Activated CD8-positive, alpha-beta memory T cell treated with anti-CD3 and anti-CD28 coated beads, Interleukin-2, amount 10 ng/mL, durations not matched to agents 7 days and 5 days (primary cell): ENCODE results near the gene KCNIP3. TPM values are rescaled to one million over a fixed set of nuclear protein-coding genes. Genes with fewer than 3 reads are reported as not detected.

Source experiments
- ATAC-seq: fragments of 150-1000 bp; cut with Tn5 transposase; one replicate; pipeline ENCODE4 v1.10.0; 2021; ENCODE audit warnings: moderate library complexity
- CTCF ChIA-PET: fragments of 350-600 bp; sonication (Branson Sonifier 250); formaldehyde crosslinking; loops from one replicate; lab custom pipeline; 2021; ENCODE audit warnings: antibody characterized with exemption; lab: Charles Lee
- DNase-seq: peaks from one replicate; pipeline ENCODE4 v3.0.0-alpha.2; 2020
- H3K27ac Mint-ChIP-seq: one replicate; pipeline ENCODE4 v1.8.0; 2021; ENCODE audit warnings: mild to moderate bottlenecking, mixed read lengths
- H3K27me3 Mint-ChIP-seq: one replicate; pipeline ENCODE4 v1.8.0; 2021; ENCODE audit warnings: mixed read lengths
- H3K36me3 Mint-ChIP-seq: one replicate; pipeline ENCODE4 v1.8.0; 2021; ENCODE audit warnings: mild to moderate bottlenecking, mixed read lengths
- H3K4me1 Mint-ChIP-seq: one replicate; pipeline ENCODE4 v1.8.0; 2021; ENCODE audit warnings: mixed read lengths
- H3K4me3 Mint-ChIP-seq: one replicate; pipeline ENCODE4 v1.8.0; 2021; ENCODE audit warnings: mild to moderate bottlenecking, moderate library complexity, mixed read lengths
- H3K9me3 Mint-ChIP-seq: one replicate; pipeline ENCODE4 v1.8.0; 2022; ENCODE audit warnings: low read depth, mixed read lengths
- total RNA-seq, 2 experiments: library from RNA; stranded (reverse); gene quantifications; one replicate each; pipeline ENCODE4 v1.2.3, GENCODE V29; 2021

Gene KCNIP3
- total RNA-seq, 2 experiments from 2014 or later: not detected

DNA sequence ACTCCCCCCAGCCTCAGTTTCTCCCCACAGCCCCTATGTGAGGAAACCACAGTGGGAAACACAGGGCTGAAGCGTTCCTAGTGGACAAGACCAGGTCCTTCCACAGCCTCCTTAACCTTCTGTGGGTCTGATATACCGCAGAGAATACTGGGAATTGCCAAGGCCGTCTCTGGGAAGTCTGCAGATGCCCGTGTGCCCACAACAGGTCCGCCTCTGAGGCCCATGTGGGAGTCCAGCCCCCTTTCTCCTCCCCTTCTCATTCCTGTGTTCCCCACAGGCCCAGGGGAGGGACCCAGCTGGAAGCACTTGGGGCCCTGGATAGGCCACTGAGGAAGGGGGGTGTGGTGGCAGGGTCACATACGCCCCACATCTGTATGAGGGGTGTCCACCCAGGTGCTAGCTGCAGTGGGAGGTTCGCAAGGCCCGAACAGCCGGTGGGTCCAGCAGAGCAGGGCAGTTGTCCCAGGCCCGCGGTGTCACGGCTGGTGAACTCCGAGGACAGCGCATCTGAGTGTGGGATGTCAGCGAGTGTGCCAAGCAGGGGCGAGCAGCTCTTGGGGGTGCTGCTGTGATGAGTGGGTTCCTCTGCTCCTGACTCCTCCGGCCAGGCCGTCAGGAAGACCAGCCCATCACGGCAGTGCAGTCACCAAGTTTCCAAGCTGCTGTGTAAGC is 2.4 kb upstream of the KCNIP3 start:
- H3K27me3 Mint-ChIP-seq: peaks cover 5% of the 10 kb centered on the region
- no peak overlapping the region for H3K27ac Mint-ChIP-seq
- CTCF ChIA-PET: no interaction called here

DNA sequence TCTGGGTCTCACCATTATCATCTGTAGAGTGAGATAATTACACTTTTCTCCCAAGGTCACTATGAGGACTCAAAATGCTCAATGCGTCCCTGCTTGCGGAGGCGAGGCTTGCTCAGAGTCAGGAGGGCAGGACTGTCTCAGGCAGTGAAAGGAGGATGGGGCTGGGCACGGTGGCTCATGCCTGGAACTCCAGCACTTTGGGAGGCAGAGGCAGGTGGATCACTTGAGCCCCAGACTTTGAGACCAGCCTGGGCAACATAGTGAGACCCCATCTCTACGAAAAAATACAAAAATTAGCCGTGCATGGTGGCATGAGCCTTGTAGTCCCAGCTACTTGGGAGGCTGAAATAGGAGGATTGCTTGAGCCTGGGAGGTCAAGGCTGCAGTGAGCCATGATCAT is 1.8 kb upstream of the KCNIP3 start:
- CTCF ChIA-PET: no interaction called here
- H3K27me3 Mint-ChIP-seq: peaks cover 5% of the 10 kb centered on the region
- ATAC-seq (no peak), DNase-seq (no peak)
- no peaks in the 10 kb centered on the region for H3K36me3 Mint-ChIP-seq
- no peak overlapping the region for H3K4me3 Mint-ChIP-seq
- no peaks in the 10 kb centered on the region for H3K4me1 Mint-ChIP-seq
- no peak overlapping the region for H3K27ac Mint-ChIP-seq
- H3K9me3 Mint-ChIP-seq: peaks cover 2% of the 10 kb centered on the region

More for the DNA sequence above, 2.4 kb upstream of the KCNIP3 start:
- DNase-seq (no peak), ATAC-seq (no peak)
- Mint-ChIP-seq H3K4me3 (no peak overlapping the region), H3K36me3 (no peaks in the 10 kb centered on the region), H3K4me1 (no peaks in the 10 kb centered on the region), H3K9me3 (peaks cover 2% of the 10 kb centered on the region)

DNA sequence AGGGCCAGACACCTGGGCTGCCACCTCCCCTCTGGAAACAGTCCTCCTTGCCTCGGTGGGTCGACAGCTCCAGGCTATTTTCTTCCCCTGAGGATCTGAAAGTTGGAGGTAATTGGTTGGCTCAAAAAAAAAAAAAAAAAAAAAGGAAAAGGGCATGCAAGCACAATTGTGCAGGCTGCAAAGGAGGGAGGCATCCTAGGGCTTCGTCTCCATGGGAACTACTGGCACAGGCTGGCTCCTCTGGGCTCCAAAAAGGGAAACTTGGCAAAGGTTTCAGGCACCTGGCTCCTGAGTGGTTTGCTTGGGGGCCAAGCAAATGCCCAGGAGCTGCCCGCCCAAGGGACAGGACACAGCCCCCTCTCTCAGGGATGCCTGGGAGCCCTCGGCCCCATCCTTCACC is 1.1 kb upstream of the KCNIP3 start:
- no peak overlapping the region for H3K4me3 Mint-ChIP-seq
- no peak overlapping the region for H3K27ac Mint-ChIP-seq
- ATAC-seq: no peak
- CTCF ChIA-PET: no interaction called here
- DNase-seq: no peak
- H3K9me3 Mint-ChIP-seq: peaks cover 2% of the 10 kb centered on the region
- H3K4me1 Mint-ChIP-seq: no peaks in the 10 kb centered on the region
- peaks cover 5% of the 10 kb centered on the region for H3K27me3 Mint-ChIP-seq
- H3K36me3 Mint-ChIP-seq: no peaks in the 10 kb centered on the region

DNA sequence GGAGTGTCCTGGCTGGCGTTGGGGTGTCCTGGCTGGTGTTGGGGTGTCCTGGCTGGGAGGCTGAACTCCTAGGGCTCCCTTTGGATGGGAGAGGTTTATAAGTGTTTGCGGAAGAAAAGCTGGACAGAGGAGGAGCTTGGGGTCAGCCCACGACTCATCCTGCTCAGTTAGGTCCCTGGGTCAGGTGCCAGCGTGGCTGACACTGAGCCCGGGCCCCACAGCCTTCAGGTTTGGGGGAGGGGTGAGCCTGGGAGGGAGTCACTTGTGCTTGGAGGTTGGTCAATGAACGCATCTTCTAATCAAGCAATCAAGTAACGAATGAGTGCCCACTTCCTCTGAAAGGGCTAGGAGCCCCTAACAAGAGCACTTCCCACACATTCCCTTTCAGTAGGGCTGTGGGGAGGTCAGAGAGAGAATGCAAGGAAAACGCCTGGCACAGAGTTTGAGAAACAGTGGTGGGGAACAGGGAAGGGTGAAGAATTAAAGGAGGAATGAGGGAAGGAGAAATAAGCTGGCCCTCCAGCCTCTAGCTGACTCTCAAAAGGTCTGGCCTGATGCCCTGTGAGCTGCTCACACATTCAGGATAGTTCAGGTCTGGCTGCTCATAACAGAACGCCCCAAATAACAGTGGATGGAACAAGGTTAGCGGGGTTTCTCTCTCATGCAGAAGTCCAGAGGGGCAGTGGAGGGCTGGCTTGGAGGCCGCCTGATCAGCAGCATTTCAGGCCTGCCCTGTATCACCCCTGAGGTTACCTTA is 670 bp downstream of the KCNIP3 start:
- peaks cover 5% of the 10 kb centered on the region for H3K27me3 Mint-ChIP-seq
- ATAC-seq (no peak), DNase-seq (no peak)
- H3K27ac Mint-ChIP-seq: no peak overlapping the region
- H3K36me3 Mint-ChIP-seq: no peaks in the 10 kb centered on the region
- H3K4me1 Mint-ChIP-seq: no peaks in the 10 kb centered on the region
- H3K4me3 Mint-ChIP-seq: no peak overlapping the region
- no peaks in the 10 kb centered on the region for H3K9me3 Mint-ChIP-seq
- CTCF ChIA-PET: no interaction called here

DNA sequence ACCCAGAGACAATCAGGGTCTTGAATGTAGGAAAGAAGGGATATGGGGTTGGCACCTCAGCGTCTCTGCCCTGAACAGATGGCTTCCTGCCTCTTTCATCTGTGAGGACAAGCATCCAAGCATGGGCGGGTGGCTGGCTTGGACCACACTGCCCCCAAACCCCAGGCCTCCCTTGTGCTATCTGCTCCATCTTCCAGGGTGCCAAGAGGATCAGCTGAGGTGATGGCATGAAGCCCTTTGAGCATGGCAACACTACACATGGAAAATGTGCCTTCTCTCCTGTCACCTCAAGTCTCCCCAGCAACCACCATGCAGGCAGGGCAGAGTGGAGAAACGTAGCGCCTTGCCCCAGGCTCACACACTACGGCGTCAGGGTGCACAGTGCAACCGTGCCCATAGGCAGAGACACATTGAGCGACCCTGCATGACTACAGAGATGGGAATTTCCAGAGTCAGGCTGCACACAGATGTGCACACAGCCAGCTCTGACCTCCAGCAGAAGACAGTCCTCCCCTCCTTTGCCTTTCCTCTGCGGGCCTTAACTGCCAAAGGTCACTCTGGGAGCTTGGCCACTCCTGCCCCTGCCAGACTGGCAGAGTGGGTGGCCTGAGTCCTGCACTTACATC is 1.5 kb downstream of the KCNIP3 start:
- Mint-ChIP-seq H3K9me3 (no peaks in the 10 kb centered on the region), H3K27me3 (peaks cover 5% of the 10 kb centered on the region), H3K4me3 (no peak overlapping the region), H3K36me3 (no peaks in the 10 kb centered on the region), H3K4me1 (no peaks in the 10 kb centered on the region), H3K27ac (no peak overlapping the region)
- ATAC-seq (no peak), DNase-seq (no peak)
- CTCF ChIA-PET: no interaction called here

DNA sequence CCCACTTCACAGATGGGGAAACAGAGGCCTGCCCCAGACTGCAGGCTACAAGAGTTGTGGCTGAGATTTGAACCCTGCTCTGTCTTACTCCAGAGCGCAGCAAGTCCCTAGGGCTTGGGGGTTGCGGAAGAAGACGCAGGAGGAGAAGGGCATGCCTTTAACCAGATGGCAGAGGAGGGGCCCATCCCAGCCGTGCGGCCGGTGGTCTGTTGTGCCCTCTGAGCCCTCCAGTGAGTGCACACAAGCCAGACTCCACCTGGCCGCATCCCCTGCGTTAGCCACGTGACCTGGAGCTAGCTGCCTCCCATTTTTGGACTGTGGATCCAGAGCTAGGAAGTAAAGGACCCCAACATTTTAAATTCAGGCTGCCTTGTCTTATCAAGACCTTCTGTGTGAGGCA is 2.8 kb downstream of the KCNIP3 start:
- H3K27ac Mint-ChIP-seq: no peak overlapping the region
- ATAC-seq (no peak), DNase-seq (no peak)
- H3K36me3 Mint-ChIP-seq: no peaks in the 10 kb centered on the region
- H3K27me3 Mint-ChIP-seq: peaks cover 5% of the 10 kb centered on the region
- no peaks in the 10 kb centered on the region for H3K9me3 Mint-ChIP-seq
- CTCF ChIA-PET: no interaction called here
- H3K4me1 Mint-ChIP-seq: no peaks in the 10 kb centered on the region
- H3K4me3 Mint-ChIP-seq: no peak overlapping the region

DNA sequence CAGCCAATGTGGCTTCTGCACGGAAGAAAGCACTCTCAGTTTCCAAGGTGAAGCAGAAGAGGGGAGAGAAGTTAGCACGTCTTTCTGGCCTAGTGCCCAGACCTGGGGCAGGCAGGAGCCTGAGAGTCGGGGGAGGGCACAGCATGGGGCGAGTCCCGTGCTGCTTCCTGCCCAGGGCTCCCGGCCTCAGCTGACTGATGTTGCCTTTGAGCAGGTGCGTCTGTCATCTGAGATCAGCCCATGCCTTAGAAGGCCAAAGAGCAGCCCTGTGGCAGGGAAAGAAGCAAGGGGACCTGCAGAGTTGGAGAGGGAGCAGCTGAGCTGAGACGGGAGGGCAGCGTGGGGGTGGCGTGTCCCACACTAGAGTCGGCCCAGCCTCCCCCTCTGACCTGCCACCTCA is 3.3 kb downstream of the KCNIP3 start:
- Mint-ChIP-seq H3K36me3 (no peaks in the 10 kb centered on the region), H3K4me3 (no peak overlapping the region), H3K27me3 (peaks cover 5% of the 10 kb centered on the region), H3K4me1 (no peaks in the 10 kb centered on the region), H3K9me3 (no peaks in the 10 kb centered on the region), H3K27ac (no peak overlapping the region)
- no peak for DNase-seq
- CTCF ChIA-PET: no interaction called here
- no peak for ATAC-seq

DNA sequence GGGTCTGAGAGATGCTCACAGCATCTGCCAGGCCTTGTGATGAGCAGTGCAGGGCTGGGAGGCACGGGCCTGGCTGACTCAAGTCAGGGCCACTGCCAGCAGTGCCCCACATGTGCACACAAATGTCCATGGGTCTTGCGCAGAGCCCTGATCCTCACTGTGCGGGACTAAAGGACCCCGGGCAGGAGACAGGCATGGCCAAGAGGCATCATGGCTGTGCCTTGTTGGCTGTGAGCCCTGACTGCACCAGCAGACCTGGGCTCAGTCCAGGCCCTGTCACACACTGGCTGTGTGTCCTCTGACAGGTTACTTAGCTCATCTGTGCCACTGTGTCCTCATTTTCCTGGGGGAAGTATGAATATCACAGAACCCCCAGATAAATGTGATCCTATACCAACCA is 4.0 kb downstream of the KCNIP3 start:
- peaks cover 5% of the 10 kb centered on the region for H3K27me3 Mint-ChIP-seq
- no peak for DNase-seq
- no peaks in the 10 kb centered on the region for H3K36me3 Mint-ChIP-seq
- H3K27ac Mint-ChIP-seq: no peak overlapping the region
- no peaks in the 10 kb centered on the region for H3K4me1 Mint-ChIP-seq
- CTCF ChIA-PET: no interaction called here
- H3K4me3 Mint-ChIP-seq: no peak overlapping the region
- ATAC-seq: no peak
- no peaks in the 10 kb centered on the region for H3K9me3 Mint-ChIP-seq

DNA sequence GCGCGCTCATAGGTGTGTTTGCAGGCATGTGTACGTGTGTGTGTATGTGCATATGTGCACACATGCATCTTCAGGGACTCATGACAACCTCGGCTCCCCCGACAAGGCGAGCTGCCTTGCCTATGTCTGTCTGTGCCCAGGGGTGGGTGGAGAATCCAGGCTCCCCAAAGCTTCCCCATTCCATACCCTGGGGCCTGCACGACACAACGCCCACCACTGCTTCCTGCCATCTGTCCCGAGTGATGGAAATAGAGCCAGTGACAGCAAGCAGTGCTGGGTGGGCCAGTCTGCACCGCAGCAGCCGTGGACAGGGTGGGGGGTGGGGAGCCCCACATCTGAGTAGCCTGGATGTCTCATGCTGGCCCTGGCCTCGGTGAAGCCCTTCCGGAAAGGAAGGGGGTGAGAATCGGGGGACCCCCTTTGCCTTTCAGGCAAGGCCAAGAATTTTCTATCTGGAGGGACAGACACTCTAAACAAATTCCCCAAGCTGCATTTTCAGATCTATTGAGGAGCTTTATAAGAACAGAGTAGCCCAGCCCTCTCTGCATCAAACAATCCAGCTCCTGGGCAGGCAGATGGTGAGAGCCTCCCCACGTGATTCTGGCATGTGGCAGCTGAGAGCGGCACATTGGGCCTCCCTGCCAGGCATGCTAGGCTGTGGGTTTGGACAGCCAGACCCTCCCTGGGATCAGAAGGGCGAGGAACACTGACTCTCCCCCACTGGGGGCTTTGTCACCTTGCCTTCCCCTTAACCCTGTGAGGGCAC is 4.9 kb downstream of the KCNIP3 start:
- ATAC-seq: no peak
- no peaks in the 10 kb centered on the region for H3K9me3 Mint-ChIP-seq
- no peaks in the 10 kb centered on the region for H3K4me1 Mint-ChIP-seq
- CTCF ChIA-PET: no interaction called here
- H3K27ac Mint-ChIP-seq: no peak overlapping the region
- H3K4me3 Mint-ChIP-seq: no peak overlapping the region
- DNase-seq: no peak
- no peaks in the 10 kb centered on the region for H3K36me3 Mint-ChIP-seq
- peaks cover 5% of the 10 kb centered on the region for H3K27me3 Mint-ChIP-seq

DNA sequence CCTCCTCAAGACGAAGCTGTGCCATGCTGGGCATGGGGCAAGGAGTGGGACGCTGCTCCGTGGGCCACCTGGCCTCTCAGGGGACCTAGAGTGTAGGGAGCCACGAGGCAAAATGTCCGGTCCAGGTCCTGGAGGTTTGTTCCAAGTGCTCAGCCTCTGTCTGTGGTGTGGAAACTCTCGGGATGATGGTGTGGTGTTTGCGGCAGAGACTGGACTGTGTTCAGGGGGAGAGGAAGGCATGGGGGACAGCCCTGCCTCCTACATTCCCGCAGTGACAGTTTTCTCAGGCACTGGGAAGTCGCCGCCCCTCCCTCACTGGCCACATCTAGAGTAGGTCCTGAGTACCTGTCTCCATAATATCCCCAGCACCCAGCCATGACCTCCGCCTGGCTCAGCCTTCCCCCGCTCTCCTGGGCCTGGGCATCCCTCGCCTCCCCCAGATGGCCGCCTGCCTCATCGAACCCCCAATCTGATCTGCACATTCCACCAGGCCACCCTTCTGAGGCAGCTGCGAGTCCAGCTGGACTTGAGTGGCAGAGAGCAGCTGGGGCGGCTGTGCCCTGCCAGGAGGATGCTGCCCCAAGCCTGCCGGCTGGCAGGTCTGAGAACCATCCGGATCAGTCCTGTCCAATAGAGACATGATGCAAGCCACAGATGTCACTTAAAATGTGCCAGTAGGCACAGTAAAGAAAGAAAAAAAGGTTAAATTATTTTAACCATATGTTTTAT is 6.2 kb downstream of the KCNIP3 start:
- ATAC-seq: no peak
- no peak for DNase-seq
- no peak overlapping the region for H3K27ac Mint-ChIP-seq
- no peaks in the 10 kb centered on the region for H3K27me3 Mint-ChIP-seq
- no peaks in the 10 kb centered on the region for H3K4me1 Mint-ChIP-seq
- no peaks in the 10 kb centered on the region for H3K9me3 Mint-ChIP-seq
- CTCF ChIA-PET: no interaction called here
- H3K36me3 Mint-ChIP-seq: no peaks in the 10 kb centered on the region
- no peak overlapping the region for H3K4me3 Mint-ChIP-seq

DNA sequence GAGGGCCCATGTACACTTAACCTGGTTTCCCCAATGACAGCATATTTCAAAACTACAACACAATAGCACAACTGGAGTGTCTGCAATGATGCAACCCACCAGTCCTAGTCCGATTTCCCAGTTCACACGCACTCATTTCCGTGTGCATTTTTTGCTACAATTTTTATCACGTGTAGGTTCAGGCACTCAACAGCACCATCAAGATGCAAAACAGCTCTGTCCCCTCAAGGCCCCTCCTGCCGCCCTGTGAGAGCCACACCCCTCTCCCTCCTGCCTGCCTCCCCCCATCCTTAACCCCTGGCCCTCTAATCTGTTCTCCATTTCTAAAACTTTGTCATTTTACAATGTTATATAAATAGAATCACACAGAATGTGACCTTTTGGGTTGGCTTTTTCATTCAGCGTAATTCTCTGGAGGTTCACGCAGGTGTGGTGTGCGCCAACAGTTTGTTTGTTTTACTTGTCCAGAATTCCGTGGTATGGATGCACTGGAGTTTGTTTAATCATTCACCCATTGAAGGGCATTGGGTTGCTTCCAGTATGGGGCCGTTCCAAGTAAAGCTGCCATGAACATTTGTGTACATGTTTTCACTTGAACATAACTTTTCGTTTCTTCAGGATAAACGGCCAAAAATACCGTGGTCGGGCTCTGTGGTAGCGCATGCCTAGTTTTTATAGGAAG is 8.4 kb downstream of the KCNIP3 start:
- DNase-seq (no peak), ATAC-seq (no peak)
- Mint-ChIP-seq H3K4me1 (no peaks in the 10 kb centered on the region), H3K27me3 (no peaks in the 10 kb centered on the region), H3K4me3 (no peak overlapping the region), H3K36me3 (no peaks in the 10 kb centered on the region), H3K27ac (no peak overlapping the region), H3K9me3 (no peaks in the 10 kb centered on the region)
- CTCF ChIA-PET: no interaction called here

DNA sequence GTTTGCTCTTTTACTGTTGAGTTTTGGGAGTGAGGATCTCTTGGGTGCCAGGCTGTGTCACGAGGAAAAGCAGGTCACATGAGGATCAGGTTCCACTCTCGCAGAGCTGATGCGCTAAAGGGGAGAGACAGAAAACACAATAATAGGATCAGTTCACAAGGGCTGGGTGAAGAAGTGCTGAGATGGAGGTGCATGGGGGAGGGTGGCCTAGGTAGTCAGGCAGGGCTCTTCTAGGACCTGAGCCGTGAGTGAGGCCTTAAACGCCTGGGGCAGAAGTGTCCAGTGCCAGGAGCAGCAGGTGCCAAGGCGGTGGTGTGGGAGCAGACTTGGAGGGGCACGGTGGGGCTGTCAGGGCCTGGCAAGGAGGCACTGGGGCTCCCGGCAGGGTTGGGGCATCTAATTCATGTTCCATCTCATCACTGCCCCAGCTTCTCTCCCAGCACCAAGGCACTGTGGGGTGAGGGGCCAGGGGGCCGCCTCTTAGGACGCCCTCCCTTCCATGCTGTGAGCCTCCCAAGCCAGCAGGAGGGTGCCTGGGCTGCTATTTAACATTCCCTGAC is 9.3 kb downstream of the KCNIP3 start:
- no peaks in the 10 kb centered on the region for H3K4me1 Mint-ChIP-seq
- no peak overlapping the region for H3K27ac Mint-ChIP-seq
- CTCF ChIA-PET: no interaction called here
- DNase-seq (no peak), ATAC-seq (no peak)
- H3K27me3 Mint-ChIP-seq: no peaks in the 10 kb centered on the region
- H3K9me3 Mint-ChIP-seq: no peaks in the 10 kb centered on the region
- no peak overlapping the region for H3K4me3 Mint-ChIP-seq
- H3K36me3 Mint-ChIP-seq: no peaks in the 10 kb centered on the region
